SHP77 (cell line): Measurements from ENCODE around the gene CXCL14.
"Not testable (repeated sequence)": the region's sequence is repeated elsewhere in the genome, so short reads cannot be mapped to it uniquely, and the experiment has no call there.

ENCODE experiments used
- DNase-seq, 2 experiments: peaks; one replicate each; lab custom pipeline; 2025; lab: John Stamatoyannopoulos, UW

Gene CXCL14

DNA sequence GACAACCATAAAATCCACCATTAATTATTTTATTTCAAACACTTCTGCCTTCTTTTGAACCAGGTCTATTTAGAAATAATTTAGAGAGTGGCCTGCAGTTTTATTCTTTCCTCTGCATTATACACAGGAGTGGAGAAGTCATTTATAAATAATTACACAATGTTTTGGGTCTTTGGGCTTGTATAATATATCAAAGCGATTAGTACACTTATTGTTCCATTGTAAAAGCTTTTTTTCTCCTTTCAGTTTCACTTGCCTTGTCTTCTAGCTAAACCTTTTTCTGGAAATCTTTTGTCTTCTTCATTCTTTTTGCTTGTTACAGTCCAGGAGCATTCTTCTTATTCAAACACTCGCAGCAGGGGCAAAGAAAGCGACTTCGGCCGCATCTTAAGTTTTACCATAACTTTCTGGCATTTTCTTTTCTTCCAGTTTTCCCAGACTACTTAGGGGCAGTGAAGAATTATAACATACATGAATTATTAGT is 35.7 kb downstream of the CXCL14 start:
- no peak for DNase-seq

DNA sequence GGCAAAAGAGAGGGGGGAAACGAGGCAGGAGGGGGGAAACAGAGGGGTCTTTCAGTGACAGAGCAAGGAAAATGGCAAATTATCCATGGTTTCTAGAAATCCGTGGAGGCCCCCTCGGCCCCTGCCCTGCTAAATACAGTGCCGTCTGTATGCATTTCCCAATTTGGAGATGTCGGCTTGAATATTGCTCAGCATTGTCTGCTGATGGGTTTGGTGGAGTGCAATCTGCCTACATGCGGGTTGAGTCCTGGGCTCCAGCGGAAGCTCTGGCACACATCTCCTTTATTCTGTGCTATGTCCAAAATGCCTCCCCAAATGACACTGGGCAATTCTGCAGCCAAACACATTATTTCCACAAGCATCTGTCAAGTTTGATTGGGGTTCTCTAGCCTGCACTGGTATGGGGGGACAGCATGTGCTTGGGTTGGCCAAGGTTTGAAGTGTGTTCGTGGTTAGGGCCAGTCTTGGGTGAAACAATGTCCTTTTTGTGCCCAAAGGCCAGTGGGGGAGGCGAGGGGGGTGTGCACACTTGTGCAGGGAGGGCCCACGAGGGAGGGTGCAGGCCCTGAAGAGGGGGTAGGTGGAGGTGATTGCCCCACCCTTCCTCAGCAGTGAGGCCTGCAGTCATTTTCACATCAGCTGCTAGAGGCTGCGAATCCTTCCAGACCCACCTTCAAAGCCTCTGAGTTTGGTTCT is 36.8 kb downstream of the CXCL14 start:
- DNase-seq: no peak

DNA sequence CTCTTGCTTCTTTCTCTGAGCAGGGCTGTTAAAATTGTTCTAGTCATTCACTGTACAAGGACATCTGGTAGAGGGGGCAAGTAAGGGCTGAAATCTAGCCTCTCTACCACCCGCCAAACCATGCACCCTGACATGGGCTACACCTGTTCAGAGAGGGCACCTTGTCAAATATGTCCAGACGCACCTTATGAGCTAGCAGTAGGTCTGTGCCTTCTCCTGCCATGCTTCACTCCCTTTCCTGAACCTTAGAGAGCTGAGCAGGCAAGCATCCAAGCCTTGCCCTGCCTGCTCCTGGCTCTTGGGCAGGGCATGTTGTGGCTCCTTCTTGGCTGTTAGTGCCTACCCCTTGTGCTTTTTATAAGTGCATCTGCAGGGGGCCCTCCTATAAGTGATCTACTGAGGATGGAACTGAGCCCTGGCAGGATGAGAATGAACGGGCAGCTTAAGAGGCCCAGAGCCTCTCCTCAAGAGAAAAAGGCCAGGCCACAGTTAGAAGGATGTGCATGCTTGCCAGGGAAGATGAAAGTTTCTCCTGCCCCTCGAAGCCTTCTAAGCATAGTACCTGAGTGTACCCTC is 39.3 kb downstream of the CXCL14 start:
- no peak for DNase-seq

DNA sequence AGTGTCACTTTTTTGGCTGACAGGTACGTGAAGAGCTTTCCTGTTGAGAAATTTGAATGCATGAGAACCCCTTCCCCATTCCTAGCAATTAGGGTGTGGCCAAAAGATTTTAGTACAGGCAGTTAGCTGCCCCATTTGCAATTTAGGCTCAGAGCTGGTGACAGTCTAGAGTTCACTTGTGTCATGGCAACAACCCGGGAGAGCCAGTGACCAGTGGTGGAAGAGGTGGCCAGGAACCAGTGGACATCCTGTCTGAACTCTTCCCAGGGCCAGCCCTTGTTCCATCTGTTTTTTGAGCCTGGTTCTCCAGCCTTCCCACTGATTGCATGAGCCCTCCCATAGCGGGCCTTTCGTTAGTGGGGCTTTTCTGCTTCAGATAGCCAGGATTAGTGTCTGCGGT is 40.5 kb downstream of the CXCL14 start:
- DNase-seq: no peak

DNA sequence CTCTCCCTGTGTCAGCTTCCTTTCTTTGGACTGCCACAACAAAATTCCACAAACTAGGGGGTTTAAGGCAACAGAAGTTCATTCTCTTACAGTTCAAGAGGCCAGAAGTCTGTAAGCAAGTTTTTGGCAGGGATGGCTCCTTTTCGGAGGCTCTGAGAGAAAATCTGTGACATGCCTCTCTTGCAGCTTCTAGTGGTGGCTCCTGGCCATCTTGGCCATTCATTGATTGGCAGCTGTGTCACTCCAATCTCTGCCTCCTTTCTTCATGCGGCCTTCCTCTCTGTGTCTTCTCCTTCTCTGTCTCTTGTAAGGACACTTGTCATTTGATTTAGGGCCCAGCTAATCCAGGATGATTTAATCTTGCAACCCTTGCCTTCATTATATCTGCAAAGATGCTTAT is 41.0 kb downstream of the CXCL14 start:
- DNase-seq: no peak

DNA sequence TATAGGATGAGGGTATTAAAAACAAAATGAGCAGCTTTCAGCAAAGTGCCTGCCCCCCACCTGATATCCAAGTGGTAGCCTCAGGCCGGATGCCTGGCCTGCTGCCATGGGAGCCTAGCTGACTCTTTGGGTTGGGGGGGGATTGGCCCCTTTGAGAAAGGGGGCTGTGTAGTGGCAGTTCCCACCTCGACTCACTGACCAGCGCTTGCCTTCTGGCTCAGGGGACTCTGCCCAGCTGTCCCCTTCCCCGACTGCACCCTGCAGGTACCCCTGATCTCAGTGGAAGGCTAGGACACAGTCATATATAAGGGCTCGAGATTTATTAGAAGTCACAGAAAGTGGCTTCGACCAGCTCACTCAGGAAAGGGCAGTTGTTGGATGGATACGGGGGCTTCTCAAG is 41.5 kb downstream of the CXCL14 start:
- DNase-seq: no peak

DNA sequence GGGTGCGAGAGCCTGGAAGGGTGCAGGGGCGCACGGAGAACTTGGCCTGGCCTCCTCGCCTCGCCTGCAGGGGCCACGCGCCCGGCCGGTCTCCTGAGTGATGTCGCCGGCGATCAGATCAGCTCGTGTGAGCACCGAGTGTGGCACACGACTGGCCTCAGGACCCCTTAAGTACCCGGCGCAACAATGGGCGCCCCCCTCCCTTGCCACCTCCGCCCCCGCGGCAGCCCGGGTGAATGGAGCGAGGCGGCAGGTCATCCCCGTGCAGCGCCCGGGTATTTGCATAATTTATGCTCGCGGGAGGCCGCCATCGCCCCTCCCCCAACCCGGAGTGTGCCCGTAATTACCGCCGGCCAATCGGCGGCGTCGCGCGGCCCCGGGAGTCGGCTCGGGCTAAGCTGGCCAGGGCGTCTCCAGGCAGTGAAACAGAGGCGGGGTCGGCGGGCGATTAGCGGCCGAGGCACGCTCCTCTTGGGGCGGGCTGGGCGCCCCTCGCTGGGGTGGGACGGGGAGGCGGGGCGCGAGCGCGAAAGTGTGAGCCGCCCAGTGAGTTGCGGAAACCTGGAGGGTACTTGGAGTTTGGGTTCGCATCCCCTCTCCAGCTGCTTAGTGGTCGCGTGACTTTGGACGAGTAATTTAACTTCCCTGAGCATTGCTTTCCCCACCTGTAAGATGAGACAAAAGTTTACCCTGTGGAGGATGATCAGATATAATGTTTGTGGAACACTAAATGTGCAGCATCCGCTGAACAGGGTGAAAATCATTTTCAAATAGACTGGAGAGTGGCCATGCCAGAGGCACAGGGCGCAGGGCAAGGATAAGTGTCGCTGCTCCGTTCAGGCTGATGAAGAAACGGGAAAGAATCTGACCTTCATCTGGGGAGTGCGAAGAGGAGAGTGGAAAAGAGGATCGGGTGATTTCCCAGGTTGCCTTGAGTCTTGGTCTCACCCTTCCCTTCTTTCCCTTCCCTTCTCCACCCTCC is 42.7 kb downstream of the CXCL14 start, which contains the start of gene NEUROG1:
NEUROG1 (minus strand) TSS at position 145 of the 982 bp plus-strand sequence. CDS start 274 bp downstream, outside the sequence.
- no peak for DNase-seq

DNA sequence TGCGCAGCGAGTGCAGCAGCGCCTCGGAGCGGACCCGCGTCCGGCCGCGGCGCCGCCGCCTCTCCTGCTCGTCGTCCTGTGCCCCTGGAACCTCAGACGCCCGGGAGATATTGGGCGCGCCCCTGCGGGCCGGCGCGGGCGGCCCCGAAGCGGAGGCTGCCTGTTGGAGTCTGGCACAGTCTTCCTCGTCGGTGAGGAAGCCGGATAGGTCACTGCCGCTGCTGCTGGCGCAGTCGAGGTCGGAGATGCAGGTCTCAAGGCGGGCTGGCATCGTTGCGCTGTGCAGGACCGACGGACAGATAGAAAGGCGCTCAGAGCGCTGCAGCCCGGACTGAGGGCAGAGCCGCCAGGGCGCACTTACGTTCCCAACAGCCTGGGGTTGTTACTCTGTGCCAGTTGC is 43.4 kb downstream of the CXCL14 start:
- DNase-seq: no peak

DNA sequence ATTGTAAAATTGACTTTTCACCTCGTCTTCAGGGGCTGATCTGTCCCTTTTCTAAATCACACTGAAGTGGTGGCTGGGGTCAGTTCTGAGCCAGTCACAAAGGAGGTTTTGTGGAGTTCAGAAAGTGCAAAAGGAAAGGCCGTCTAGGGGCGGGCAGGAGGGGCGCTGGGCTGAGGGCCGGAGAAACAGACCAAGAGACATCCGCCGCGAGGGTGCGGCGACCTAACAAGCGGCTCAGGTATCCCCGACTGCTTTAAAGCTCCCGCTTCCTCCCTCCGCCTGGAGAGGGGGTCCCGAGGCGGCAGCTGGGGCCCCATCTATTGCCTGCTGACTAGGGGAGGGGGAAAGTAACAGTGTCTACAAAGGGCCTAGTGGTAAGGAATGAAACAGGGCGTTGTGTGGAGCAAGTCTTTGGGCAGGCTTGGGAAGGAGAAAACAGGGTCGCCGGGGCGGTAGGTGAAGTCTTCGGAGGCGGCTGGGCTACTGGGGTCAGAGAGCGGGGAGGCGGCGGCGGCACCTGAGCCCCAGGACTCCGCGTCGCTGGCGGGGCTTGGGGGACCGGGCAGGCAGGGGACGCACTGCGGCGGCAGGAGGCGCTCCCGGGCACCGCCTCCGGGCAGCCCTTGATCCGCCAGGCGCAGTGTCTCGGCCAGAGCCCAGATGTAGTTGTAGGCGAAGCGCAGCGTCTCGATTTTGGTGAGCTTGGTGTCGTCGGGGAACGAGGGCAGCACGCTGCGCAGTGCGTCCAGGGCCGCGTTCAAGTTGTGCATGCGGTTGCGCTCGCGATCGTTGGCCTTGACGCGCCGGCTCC is 44.0 kb downstream of the CXCL14 start:
- no peak for DNase-seq

DNA sequence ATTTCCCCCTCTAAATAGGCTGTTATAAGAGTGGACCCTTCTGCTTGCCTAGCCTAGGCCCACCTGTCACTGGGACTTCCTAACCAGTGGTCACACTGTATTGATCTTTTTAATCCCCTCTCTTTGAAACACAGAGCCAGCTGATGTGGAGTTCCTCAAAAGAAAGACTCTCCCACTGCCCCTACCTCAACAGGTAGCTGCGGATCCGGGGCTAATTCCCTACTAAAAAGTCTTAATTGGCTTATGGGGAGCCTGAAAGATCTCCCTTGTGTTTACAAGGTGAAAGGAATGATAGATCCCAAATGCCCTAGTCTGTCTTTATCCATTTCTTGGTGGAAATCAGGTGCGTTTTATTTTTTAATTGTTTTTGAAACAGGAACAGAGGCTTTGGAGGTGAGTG is 45.0 kb downstream of the CXCL14 start:
- no peak for DNase-seq

DNA sequence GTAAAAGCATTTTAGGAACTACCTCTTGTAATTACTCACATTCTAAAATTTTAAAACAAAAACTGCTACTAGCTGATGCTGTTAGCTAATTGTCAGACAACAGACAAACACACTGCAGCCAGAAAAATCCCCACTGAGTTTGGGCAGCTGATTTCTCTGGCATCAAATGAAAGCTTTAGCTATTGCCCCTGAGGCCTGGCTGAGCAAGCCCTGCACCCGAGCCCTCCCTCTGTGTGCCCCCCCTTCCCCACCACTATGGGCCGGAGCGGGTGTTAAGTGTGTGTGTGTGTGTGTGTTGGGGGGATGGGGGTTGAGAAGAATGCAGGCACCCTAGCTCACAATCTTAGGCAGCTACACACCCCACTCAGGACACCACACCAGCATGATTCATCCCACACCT is 45.5 kb downstream of the CXCL14 start:
- DNase-seq: no peak

DNA sequence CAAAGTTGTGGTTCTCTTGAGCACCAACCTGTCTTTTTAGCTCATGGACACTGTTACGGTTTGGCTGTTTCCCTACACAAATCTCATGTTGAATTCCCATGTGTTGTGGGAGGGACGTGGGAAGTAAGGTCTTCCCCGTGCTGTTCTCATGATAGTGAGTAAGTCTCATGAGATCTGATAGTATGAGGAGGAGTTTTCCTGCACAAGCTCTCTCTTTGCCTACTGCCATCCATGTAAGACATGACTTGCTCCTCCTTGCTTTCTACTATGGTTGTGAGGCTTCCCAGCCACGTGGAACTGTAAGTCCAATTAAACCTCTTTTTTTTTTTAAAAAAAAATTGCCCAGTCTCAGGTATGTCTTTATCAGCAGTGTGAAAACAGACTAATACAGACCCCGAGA is 49.2 kb downstream of the CXCL14 start:
- not testable (repeated sequence) for DNase-seq

DNA sequence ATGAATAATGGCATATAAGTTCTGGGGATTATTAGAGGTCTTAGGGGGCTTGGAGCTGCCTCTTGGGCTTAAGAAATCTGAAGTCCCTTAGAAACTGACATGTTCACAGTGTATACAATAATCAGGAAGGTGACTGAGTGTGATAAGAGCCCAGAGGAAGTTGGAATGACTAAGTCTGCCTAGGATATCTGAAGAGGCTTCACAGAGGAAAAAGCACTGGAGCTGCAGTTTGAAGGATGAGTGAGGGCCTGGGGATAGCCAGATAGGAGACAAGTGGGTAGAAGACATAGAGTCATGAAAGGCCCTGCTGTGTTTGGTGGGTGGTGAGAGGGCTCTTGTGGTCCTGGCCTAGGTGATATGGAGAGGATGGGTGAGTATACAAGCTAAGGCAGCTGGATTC is 51.9 kb downstream of the CXCL14 start:
- no peak for DNase-seq

DNA sequence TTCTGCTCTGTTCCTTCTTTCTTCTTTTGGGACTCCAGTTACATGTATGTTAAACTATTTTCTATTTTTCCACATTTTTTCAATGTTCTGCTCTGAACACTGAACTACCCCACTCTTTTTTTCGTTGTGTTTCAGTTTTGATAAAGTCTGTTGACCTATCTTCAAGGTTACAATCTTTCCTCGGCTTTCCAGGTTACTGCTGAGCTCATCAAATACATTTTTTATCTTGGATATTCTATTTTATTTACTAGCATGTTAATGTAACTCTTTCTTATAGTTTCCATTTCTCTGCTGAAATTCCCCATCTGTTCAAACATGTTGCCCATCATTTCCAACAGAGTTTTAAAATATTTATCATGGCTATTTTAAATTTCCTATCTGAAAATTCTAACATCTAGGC is 56.8 kb downstream of the CXCL14 start:
- no peak for DNase-seq
